Keratinocyte (primary cell): Measurements from ENCODE around the gene ZNF205. TPM values are rescaled to one million over a fixed set of nuclear protein-coding genes. Genes with fewer than 3 reads are reported as not detected.
A peak's percentile ranks its signal among the peaks of the same experiment; 100 is the strongest.

Experiments
- DNase-seq: peaks from one replicate; pipeline ENCODE4 v3.0.0-alpha.2; 2011; ENCODE audit warnings: low read depth, missing footprints, low spot score
- FAIRE-seq: peaks from 2 replicates; lab custom pipeline; 2011; peaks lifted over from hg19 to GRCh38; lab: Jason Lieb, UNC
- H2AFZ ChIP-seq: 2 replicates; pipeline ENCODE4 v1.6.0; 2012; ENCODE audit warnings: low read length, control low read depth, inconsistent platforms; ENCODE audit not compliant: control insufficient read depth
- H3K27ac ChIP-seq: 2 replicates; pipeline ENCODE4 v1.5.1; 2011; ENCODE audit warnings: low read length; ENCODE audit not compliant: control insufficient read depth, insufficient read depth
- H3K27me3 ChIP-seq: 3 replicates; pipeline ENCODE4 v1.6.0; 2011; ENCODE audit warnings: low read length; ENCODE audit not compliant: control insufficient read depth, insufficient read depth; ENCODE audit errors: extremely low read depth
- H3K36me3 ChIP-seq, 2 experiments: 2 replicates in 1 of 2; 3 replicates in 1 of 2; pipeline ENCODE4 v1.5.1; 2011; ENCODE audit warnings: low read length in 2 of 2, mild to moderate bottlenecking in 1 of 2; ENCODE audit not compliant: control insufficient read depth in 2 of 2, insufficient read depth in 2 of 2; ENCODE audit errors: extremely low read depth in 1 of 2
- H3K4me1 ChIP-seq: 3 replicates; pipeline ENCODE4 v1.5.1; 2011; ENCODE audit warnings: low read length; ENCODE audit not compliant: control insufficient read depth, insufficient read depth; ENCODE audit errors: extremely low read depth
- H3K4me2 ChIP-seq: 3 replicates; pipeline ENCODE4 v1.6.0; 2011; ENCODE audit warnings: low read depth, low read length; ENCODE audit not compliant: control insufficient read depth, insufficient read depth; ENCODE audit errors: extremely low read depth
- H3K4me3 ChIP-seq, 3 experiments: fragments of 200-600 bp in 1 of 3; sonication (generic) in 1 of 3; 2 replicates in 2 of 3; 3 replicates in 1 of 3; pipeline ENCODE4 v1.5.1; 2011 to 2016; ENCODE audit warnings: low read length in 3 of 3, mild to moderate bottlenecking in 3 of 3, control low read depth in 2 of 3, inconsistent platforms in 1 of 3, low read depth in 1 of 3, mixed read lengths in 1 of 3, mixed run types in 1 of 3, moderate library complexity in 1 of 3; ENCODE audit not compliant: control insufficient read depth in 2 of 3, insufficient read depth in 2 of 3; ENCODE audit errors: extremely low read depth in 1 of 3
- H3K79me2 ChIP-seq: 2 replicates; pipeline ENCODE4 v1.6.0; 2012; ENCODE audit warnings: low read length; ENCODE audit not compliant: control insufficient read depth, insufficient read depth
- H3K9ac ChIP-seq: 3 replicates; pipeline ENCODE4 v1.6.0; 2011; ENCODE audit warnings: low read length; ENCODE audit not compliant: control insufficient read depth, insufficient read depth; ENCODE audit errors: extremely low read depth
- H3K9me1 ChIP-seq: 3 replicates; pipeline ENCODE4 v1.6.0; 2011; ENCODE audit warnings: low read length; ENCODE audit not compliant: control insufficient read depth, insufficient read depth; ENCODE audit errors: extremely low read depth
- H3K9me3 ChIP-seq: 2 replicates; pipeline ENCODE4 v1.5.1; 2012; ENCODE audit warnings: low read depth, low read length; ENCODE audit not compliant: control insufficient read depth
- H4K20me1 ChIP-seq: 3 replicates; pipeline ENCODE4 v1.6.0; 2011; ENCODE audit warnings: low read length; ENCODE audit not compliant: control insufficient read depth, insufficient read depth; ENCODE audit errors: extremely low read depth
- CTCF ChIP-seq, 3 experiments: IDR thresholded peaks in 1 of 3; conservative IDR thresholded peaks in 1 of 3; optimal IDR thresholded peaks in 1 of 3; 2 replicates in 2 of 3; 3 replicates in 1 of 3; pipeline versions ENCODE3 to v1.5.1; 2011; ENCODE audit warnings: low read length in 3 of 3, mild to moderate bottlenecking in 3 of 3, moderate library complexity in 2 of 3, control low read depth in 1 of 3, inconsistent platforms in 1 of 3; ENCODE audit not compliant: insufficient read depth in 2 of 3; ENCODE audit errors: extremely low read depth in 1 of 3
- EZH2 ChIP-seq: IDR thresholded peaks from one replicate; pipeline ENCODE4 v1.6.1; 2012; ENCODE audit warnings: inconsistent platforms, mild to moderate bottlenecking, low read length, moderate library complexity
- dilution Hi-C: fragments of 300-500 bp; cut with MboI; formaldehyde crosslinking; loops from one replicate; pipeline ENCODE4 v1.7.0; 2020; ENCODE audit warnings: low sequenced_read_pairs; ENCODE audit not compliant: extremely low pct_ligation_motif_present
- polyA plus RNA-seq, 5 experiments: library from polyadenylated mRNA; depleted of rRNA in 3 of 5; stranded (reverse) in 3 of 5; stranded (forward) in 1 of 5; unstranded in 1 of 5; fragments of >200 nt; gene quantifications; 1 replicate in 1 of 5; 2 replicates in 3 of 5; 3 replicates in 1 of 5; pipeline versions ENCODE4 v1.2.1 to v1.2.3, GENCODE V29; 2011 to 2012; ENCODE audit warnings: missing spikeins in 2 of 5, low read depth in 1 of 5, low replicate concordance in 1 of 5

ZNF205 gene
- polyA plus RNA-seq, 1 donor (not counting 4 experiments of a cell fraction or from before 2014, with no cell fraction given) = 6.0 TPM

- no peak overlapping the region for H3K27ac ChIP-seq
- H3K4me2 ChIP-seq = peak overlapping the region; percentile 79
- H4K20me1 ChIP-seq = no peaks in the 10 kb centered on the region
- H3K36me3 ChIP-seq = peaks cover 0 to 14% of the 10 kb centered on the region in 2 experiments
- H3K9me1 ChIP-seq = no peaks in the 10 kb centered on the region
- H2AFZ ChIP-seq = no peak overlapping the region
- DNase-seq (no peak), FAIRE-seq (no peak)
- H3K9me3 ChIP-seq = no peaks in the 10 kb centered on the region
- H3K9ac ChIP-seq = no peak overlapping the region
- no peaks in the 10 kb centered on the region for H3K27me3 ChIP-seq
- dilution Hi-C loops = no loop called here
- no peak overlapping the region for H3K4me3 ChIP-seq
- H3K4me1 ChIP-seq = peaks cover 23% of the 10 kb centered on the region
- no peaks in the 10 kb centered on the region for H3K79me2 ChIP-seq
- TF ChIP-seq EZH2 (no peak), CTCF (optimal IDR thresholded peaks at IDR 0.05 in 1 of 3, IDR thresholded peaks at IDR 0.05 in 1 of 3, conservative IDR thresholded peaks at IDR 0.05 in 1 of 3; ENCODE audit: extremely low read depth in 1 of 3, insufficient read depth in 2 of 3, low read length in 3 of 3) (no peak)
Observed at GRCh38 chr16:3122926-3123570, 10.7 kb downstream of the ZNF205 start.

- Histone ChIP-seq H3K36me3 (peaks cover 3 to 12% of the 10 kb centered on the region in 2 experiments), H3K27ac (peak overlapping the region; percentile 64), H3K9ac (peak overlapping the region; percentile 74), H3K4me3 (peak overlapping the region; percentile 63 to 90 (median 79)), H2AFZ (peak overlapping the region; percentile 95), H3K79me2 (no peaks in the 10 kb centered on the region), H4K20me1 (no peaks in the 10 kb centered on the region), H3K9me1 (no peaks in the 10 kb centered on the region), H3K4me2 (peak overlapping the region; percentile 79), H3K9me3 (no peaks in the 10 kb centered on the region), H3K27me3 (no peaks in the 10 kb centered on the region), H3K4me1 (peaks cover 29% of the 10 kb centered on the region)
- dilution Hi-C loops = no loop called here
- FAIRE-seq (peak; percentile 51), DNase-seq (peak; percentile 63)
- TF ChIP-seq CTCF (optimal IDR thresholded peaks at IDR 0.05 in 1 of 3, IDR thresholded peaks at IDR 0.05 in 1 of 3, conservative IDR thresholded peaks at IDR 0.05 in 1 of 3; ENCODE audit: extremely low read depth in 1 of 3, insufficient read depth in 2 of 3, low read length in 3 of 3) (peak; percentile 10 to 32 (median 25)), EZH2 (no peak)
Observed at GRCh38 chr16:3123986-3124886, 11.8 kb downstream of the ZNF205 start.
